ENCODE results near the gene PFDN5. TPM values are rescaled to one million over a fixed set of nuclear protein-coding genes. Genes with fewer than 3 reads are reported as not detected.

Gene PFDN5
- total RNA-seq, 1 donor from 2014 or later: 444 TPM

Other genes starting within 250 kb of the PFDN5 start
- gene TNS2, start 245.5 kb upstream of the PFDN5 start, total RNA-seq (ENCODE audit: unreplicated experiment): 112 TPM
- 10.5 TPM for gene SPRYD3, start 216.2 kb upstream of the PFDN5 start, total RNA-seq (ENCODE audit: unreplicated experiment)
- gene IGFBP6, start 197.9 kb upstream of the PFDN5 start, total RNA-seq (ENCODE audit: unreplicated experiment): 21.1 TPM
- gene SOAT2, start 192.1 kb upstream of the PFDN5 start, total RNA-seq (ENCODE audit: unreplicated experiment): not detected
- gene ZNF740, start 114.8 kb upstream of the PFDN5 start, total RNA-seq (ENCODE audit: unreplicated experiment): 47.6 TPM
- gene CSAD, start 114.6 kb upstream of the PFDN5 start, total RNA-seq (ENCODE audit: unreplicated experiment): 23.8 TPM
- 0.56 TPM for gene ITGB7, start 88.3 kb upstream of the PFDN5 start, total RNA-seq (ENCODE audit: unreplicated experiment)
- gene RARG, start 63.3 kb upstream of the PFDN5 start, total RNA-seq (ENCODE audit: unreplicated experiment): 7.9 TPM
- gene ESPL1, start 27.2 kb upstream of the PFDN5 start, total RNA-seq (ENCODE audit: unreplicated experiment): 11.8 TPM
- gene MYG1, start 4.2 kb downstream of the PFDN5 start, total RNA-seq (ENCODE audit: unreplicated experiment): 55.3 TPM
- 56.2 TPM for gene AAAS, start 26.1 kb downstream of the PFDN5 start, total RNA-seq (ENCODE audit: unreplicated experiment)
- 3.6 TPM for gene SP7, start 40.8 kb downstream of the PFDN5 start, total RNA-seq (ENCODE audit: unreplicated experiment)
- 69.5 TPM for gene SP1, start 84.6 kb downstream of the PFDN5 start, total RNA-seq (ENCODE audit: unreplicated experiment)
- gene AMHR2, start 128.3 kb downstream of the PFDN5 start, total RNA-seq (ENCODE audit: unreplicated experiment): 1.3 TPM
- 131 TPM for gene PRR13, start 146.2 kb downstream of the PFDN5 start, total RNA-seq (ENCODE audit: unreplicated experiment)
- 1,084 TPM for gene PCBP2, start 156.6 kb downstream of the PFDN5 start, total RNA-seq (ENCODE audit: unreplicated experiment)
- 20.9 TPM for gene MAP3K12, start 203.9 kb downstream of the PFDN5 start, total RNA-seq (ENCODE audit: unreplicated experiment)
- 45.3 TPM for gene TARBP2, start 205.7 kb downstream of the PFDN5 start, total RNA-seq (ENCODE audit: unreplicated experiment)
- gene NPFF, start 211.9 kb downstream of the PFDN5 start, total RNA-seq (ENCODE audit: unreplicated experiment): not detected

Data from endothelial cell (in vitro differentiated cells).